HG03575 (cell line): ENCODE data around the gene SF1.

Source experiments
- ATAC-seq: cut with Tn5 transposase; IDR thresholded peaks from one replicate; pipeline ENCODE4 v1.9.1; 2021; ENCODE audit not compliant: unreplicated experiment, insufficient number of reproducible peaks, low FRiP score; ENCODE audit errors: extremely low read depth

Gene SF1

GRCh38 chr11:64720167-64720566 is 58.2 kb downstream of the SF1 start:
- ATAC-seq, result no peak

- ATAC-seq, result no peak
Measured at GRCh38 chr11:64719406-64719805, 58.9 kb downstream of the SF1 start.

- ATAC-seq, result no peak
Measured at GRCh38 chr11:64718780-64719124, 59.6 kb downstream of the SF1 start.

- no peak for ATAC-seq
Measured at GRCh38 chr11:64718084-64718779, 60.1 kb downstream of the SF1 start.

DNA sequence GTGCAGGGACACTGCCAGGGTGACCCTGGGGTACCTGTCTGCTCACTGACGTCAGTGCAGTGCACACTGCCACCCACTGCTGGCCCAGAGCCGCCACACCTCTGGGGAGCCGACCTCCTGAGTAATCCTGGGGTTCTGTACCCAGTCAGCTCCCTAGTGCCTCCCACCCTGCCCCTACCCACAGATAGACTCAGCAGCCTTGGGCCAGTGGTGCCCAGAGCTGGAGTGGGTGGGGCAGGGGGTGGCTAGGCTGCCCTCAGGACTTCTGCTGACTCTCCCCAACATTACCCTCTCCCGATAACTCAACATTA is 61.1 kb downstream of the SF1 start:
- ATAC-seq, result no peak

DNA sequence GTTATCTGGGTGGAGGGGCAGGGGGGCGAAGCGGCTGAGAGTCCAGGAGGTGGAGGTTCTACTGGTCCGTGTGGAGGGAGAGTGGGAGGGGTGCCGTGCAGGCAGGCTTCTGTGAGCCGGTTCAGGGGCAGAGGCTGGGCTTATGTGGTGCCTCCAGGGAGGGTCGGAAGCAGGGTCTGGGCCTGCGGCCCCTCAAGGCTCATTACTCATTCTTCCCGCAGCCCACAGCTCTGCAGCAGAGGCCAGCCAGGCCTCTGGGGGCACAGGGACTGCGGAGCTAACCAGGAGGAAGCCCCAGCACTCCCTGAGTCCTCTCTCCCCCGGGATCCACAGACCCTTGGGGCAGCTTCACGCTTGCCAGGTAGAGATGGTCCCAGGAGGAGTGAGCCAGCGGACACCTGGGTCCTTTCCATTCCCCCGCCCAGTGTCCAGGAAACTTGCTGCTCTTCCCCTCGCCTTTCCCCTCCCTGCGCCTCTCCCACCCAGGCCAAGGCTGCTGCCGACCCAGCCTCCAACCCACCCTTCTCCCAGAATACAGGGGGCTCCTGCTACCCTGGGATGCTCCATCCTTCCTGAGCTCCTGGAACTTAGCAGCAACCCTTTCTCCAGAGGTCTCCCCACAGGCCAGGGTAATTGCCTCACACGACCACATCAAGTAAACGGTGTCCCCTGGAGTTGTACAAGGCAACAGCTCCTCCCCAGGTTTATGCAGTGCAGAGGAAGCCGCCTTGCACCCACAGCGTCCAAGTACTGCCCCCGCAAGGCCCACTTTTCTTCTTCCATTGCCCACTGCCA is 61.7 kb downstream of the SF1 start:
- no peak for ATAC-seq

GRCh38 chr11:64715756-64716472 is 62.4 kb downstream of the SF1 start:
- ATAC-seq, result no peak

GRCh38 chr11:64715110-64715509 is 63.2 kb downstream of the SF1 start:
- no peak for ATAC-seq

DNA sequence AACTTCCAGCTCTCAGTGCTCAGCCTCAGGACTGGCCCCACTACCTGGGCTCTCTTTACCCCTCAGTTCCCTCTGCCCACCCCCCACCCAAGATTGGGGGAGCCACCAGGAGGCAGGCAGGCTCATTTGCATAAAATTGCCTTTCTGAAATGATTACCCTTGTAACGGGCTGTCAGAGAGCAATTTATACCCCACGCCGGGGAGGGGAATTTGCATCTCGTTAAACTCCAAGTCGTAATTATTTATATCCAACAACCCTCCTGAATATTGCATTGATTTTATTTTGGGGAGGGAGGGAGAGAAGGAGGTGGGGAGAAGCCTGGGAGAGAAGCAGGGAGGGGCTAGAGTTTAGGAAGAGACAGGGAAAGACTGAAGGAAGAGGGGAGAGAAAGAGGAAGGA is 63.7 kb downstream of the SF1 start:
- ATAC-seq, result no peak
